ENCODE data around the gene SPRR1A. TPM values are rescaled to one million over a fixed set of nuclear protein-coding genes. Genes with fewer than 3 reads are reported as not detected.

Gene SPRR1A, protein sequence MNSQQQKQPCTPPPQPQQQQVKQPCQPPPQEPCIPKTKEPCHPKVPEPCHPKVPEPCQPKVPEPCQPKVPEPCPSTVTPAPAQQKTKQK
- not detected for total RNA-seq

DNA sequence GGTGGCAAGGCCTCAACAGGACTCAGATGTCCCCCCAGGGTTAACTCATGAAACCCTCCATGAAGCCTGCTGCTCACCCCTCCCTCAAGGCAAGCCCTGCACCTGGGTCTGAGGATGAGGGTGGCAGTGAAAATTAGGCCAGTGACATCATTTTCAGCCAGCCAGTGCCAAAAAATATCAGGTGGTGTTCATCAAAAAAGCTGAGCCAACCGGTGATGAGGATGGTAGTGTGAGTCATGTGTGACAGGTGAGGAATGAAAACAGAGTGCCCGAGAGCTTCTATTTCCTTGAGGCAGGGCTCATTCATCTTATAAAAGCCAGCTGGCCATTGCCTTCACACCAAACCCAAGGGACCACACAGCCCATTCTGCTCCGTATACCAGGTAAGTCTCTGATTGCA lies at the start of gene SPRR1A:
TSS of gene SPRR1A (plus strand) at position 339 of the 400 bp plus-strand sequence. CDS start 1,150 bp downstream, outside the sequence.
- POLR2A ChIA-PET: no interaction called here
- H3K27me3 Mint-ChIP-seq: peaks cover 17% of the 10 kb centered on the region
- no peak for DNase-seq
- H3K36me3 Mint-ChIP-seq (ENCODE audit: low read depth): no peaks in the 10 kb centered on the region
- CTCF ChIA-PET: no interaction called here
- no peaks in the 10 kb centered on the region for H3K9me3 Mint-ChIP-seq
- no peaks in the 10 kb centered on the region for H3K4me1 Mint-ChIP-seq
- H3K27ac Mint-ChIP-seq: no peak within 1 kb of the TSS
- H3K4me3 Mint-ChIP-seq: no peak within 1 kb of the TSS

DNA sequence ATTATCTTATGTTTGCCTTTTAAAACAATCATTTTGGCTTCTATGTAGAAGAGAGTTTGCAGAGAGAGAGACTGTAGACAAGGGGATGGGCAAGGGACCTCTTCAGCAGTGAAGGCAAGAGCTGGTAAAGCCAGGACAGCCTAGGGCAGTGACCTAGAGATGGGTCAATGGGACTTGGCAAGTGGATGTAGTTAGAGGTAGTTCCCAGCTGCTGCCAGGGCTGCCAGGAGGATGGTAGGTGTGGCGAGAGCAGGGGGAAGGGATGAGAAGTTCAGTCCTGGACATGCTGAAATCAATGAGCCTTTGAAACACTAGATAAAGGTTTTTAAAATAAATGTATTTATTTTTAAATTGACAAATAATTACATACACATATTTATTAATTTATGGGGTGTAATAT lies 43.3 kb upstream of the SPRR1A start:
- Mint-ChIP-seq H3K36me3 (ENCODE audit: low read depth) (no peaks in the 10 kb centered on the region), H3K9me3 (no peaks in the 10 kb centered on the region), H3K27ac (no peak overlapping the region), H3K4me3 (no peak overlapping the region), H3K4me1 (no peaks in the 10 kb centered on the region), H3K27me3 (no peaks in the 10 kb centered on the region)
- POLR2A ChIA-PET: no interaction called here
- DNase-seq: no peak
- CTCF ChIA-PET: no interaction called here

DNA sequence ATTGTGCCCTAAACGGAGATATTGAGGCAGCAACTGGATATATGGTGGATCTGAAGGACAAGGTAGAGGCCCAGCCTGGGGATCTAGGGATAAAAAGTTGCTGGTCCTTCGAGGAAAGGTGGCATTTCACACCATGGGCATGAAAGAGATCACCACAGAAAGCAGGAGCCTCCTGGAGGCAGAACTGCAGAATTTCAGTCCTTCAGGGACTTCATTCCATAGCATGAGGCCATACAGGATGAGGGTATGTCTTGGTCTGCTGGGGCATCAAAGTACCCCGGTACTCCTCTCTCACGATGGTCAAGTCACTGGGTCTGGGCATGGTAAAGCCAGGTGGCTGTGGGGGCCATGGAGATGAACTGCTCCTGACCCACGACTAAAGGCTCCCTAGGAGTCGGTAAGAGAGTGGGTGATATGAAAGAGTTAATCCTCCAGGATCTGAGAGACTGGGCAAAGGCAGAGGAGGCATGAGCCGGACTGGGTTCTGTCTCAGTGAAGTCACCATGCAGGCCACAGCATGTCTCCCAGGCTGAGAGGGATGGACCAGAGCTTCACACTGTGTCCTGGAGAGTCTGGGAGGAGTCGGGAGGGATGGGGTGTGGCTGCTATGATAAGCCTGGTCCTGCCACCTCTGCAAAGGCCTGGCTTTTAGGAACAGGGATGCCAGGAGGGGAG lies 42.7 kb upstream of the SPRR1A start:
- Mint-ChIP-seq H3K27me3 (no peaks in the 10 kb centered on the region), H3K27ac (no peak overlapping the region), H3K4me1 (no peaks in the 10 kb centered on the region), H3K36me3 (ENCODE audit: low read depth) (no peaks in the 10 kb centered on the region), H3K4me3 (no peak overlapping the region), H3K9me3 (no peaks in the 10 kb centered on the region)
- ChIA-PET POLR2A (no interaction called here), CTCF (no interaction called here)
- DNase-seq: no peak

DNA sequence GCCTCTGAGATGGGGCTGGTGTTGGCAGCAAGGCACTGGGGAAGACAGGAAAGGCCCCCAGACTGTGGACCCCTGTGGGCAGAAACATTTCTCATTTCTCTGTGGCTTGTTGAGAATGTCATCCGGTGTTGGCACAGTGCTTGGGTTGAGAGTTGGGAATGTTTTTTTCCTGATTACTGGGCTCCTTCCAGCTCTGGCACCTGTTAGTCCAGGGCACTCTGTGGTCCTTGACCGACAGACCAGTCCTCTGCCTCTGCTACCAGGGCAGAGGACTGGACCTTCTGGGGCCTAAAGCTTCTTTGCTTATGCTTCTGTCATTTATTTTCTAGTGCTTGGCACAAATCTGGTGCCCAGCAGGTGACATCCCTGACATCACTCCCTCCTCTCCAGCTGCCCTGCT lies 41.7 kb upstream of the SPRR1A start:
- H3K4me1 Mint-ChIP-seq: no peaks in the 10 kb centered on the region
- H3K4me3 Mint-ChIP-seq: no peak overlapping the region
- ChIA-PET CTCF (no interaction called here), POLR2A (no interaction called here)
- no peak overlapping the region for H3K27ac Mint-ChIP-seq
- H3K27me3 Mint-ChIP-seq: no peaks in the 10 kb centered on the region
- no peaks in the 10 kb centered on the region for H3K36me3 Mint-ChIP-seq (ENCODE audit: low read depth)
- DNase-seq: no peak
- H3K9me3 Mint-ChIP-seq: no peaks in the 10 kb centered on the region

DNA sequence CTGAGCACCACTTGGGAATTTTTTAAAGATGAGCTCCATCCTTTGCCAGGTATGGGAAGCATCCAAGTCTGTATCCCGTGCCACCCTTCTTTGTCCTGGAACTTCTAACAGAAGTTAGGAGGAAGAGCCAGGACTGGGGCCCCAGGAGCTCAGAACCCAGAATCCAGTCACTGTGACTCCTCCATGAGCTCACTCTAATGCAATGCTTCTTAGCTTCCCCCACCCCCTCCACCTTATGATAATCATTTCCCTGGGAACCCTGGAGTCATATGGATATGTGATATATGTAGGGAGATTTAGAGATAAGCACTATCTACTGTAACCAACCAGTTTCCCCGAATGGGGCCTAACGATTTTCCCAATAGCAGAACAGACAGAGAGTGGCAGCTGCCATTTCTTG lies 37.6 kb upstream of the SPRR1A start:
- CTCF ChIA-PET: interaction anchor here (0.5 kb wide), 1 partner anchor 240 kb away, joined by 3 read pairs; no protein-coding TSS in a partner anchor

DNA sequence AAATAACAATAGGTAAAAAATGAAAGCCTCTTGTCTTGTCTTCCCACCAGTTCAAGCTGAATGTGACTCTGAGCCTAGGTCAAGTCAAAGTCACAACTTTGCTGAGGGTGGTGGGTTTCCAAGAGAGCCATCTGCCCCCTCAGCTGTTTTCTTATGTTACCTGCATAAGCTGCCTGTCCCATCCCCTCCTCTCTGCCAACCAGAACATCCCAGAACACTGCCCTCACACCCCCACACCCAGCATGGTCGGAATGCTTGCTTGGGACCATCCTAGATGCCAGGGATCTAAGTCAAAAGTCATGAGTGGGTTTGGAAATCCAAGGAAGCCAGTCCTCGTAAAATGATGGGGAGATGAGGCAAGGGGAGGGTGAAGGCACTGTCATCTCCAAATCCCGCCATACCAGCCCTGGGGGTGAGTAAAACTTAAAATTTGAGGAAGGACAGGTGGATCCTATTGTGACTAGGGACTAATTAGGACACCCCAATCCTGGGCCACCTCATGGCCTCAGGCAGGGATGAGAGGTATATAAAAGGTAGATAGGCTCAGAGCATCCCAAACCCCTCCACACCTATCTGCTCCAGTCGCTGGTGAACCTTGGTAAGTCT lies 37.1 kb upstream of the SPRR1A start, which contains the start of gene SPRR5:
TSS of gene SPRR5 (plus strand) at position 556 of the 606 bp plus-strand sequence. CDS start 1,349 bp downstream, outside the sequence.
- Mint-ChIP-seq H3K9me3 (no peaks in the 10 kb centered on the region), H3K4me1 (no peaks in the 10 kb centered on the region), H3K27me3 (no peaks in the 10 kb centered on the region), H3K36me3 (ENCODE audit: low read depth) (no peaks in the 10 kb centered on the region), H3K4me3 (no peak within 1 kb of the TSS), H3K27ac (no peak within 1 kb of the TSS)
- DNase-seq: no peak
- ChIA-PET CTCF (no interaction called here), POLR2A (no interaction called here)

More for the DNA sequence above, 37.6 kb upstream of the SPRR1A start:
- POLR2A ChIA-PET: no interaction called here
- Mint-ChIP-seq H3K27me3 (no peaks in the 10 kb centered on the region), H3K36me3 (ENCODE audit: low read depth) (no peaks in the 10 kb centered on the region), H3K4me3 (no peak overlapping the region), H3K27ac (no peak overlapping the region), H3K9me3 (no peaks in the 10 kb centered on the region), H3K4me1 (no peaks in the 10 kb centered on the region)
- no peak for DNase-seq

DNA sequence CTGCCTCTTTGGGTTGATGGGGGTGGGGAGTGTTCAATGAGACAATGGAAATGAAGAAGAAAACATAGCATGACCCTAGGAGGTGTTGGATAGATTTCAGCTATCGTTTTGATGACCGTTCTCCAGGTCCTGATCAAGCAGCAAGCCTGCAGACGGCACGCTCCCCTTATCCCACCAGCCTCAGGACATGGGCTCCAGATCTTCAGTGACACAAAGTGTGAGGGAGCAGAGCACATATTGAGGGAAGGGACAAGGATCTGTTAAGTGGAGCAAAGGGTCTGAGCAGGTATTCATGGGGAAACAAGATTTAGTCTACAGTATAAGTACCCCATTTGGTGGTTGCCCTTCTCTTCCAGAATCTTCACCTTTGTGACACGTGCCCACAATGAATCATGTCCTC lies 32.2 kb upstream of the SPRR1A start:
- H3K27ac Mint-ChIP-seq: no peak overlapping the region
- no peaks in the 10 kb centered on the region for H3K4me1 Mint-ChIP-seq
- H3K4me3 Mint-ChIP-seq: no peak overlapping the region
- ChIA-PET POLR2A (no interaction called here), CTCF (no interaction called here)
- peaks cover 3% of the 10 kb centered on the region for H3K27me3 Mint-ChIP-seq
- no peaks in the 10 kb centered on the region for H3K36me3 Mint-ChIP-seq (ENCODE audit: low read depth)
- DNase-seq: no peak
- no peaks in the 10 kb centered on the region for H3K9me3 Mint-ChIP-seq

DNA sequence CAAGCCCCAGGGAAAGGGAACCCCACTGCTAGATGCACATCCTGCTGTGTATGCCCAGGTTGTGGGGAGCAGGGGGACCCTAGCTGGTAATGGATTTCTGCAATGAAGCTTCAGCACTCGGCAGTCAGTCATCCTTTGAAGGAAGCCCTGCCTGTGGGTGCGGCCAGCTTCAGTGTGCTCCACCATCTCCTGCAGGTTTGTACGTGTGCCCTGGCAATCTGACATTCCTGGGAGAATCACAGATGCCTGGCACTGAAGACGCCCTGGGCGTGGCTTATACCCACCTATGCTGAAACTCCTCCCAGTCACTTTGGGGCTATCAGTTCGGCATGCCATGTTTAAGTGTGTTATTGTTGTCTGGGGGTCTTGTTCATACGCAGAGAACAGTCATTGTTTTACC lies 30.1 kb upstream of the SPRR1A start:
- Mint-ChIP-seq H3K27ac (no peak overlapping the region), H3K27me3 (peaks cover 3% of the 10 kb centered on the region), H3K9me3 (no peaks in the 10 kb centered on the region), H3K4me1 (no peaks in the 10 kb centered on the region), H3K36me3 (ENCODE audit: low read depth) (no peaks in the 10 kb centered on the region), H3K4me3 (no peak overlapping the region)
- POLR2A ChIA-PET: interaction anchor here (1.2 kb wide), 1 partner anchor 13 kb away, joined by 3 read pairs; no protein-coding TSS in a partner anchor
- CTCF ChIA-PET: no interaction called here
- no peak for DNase-seq

DNA sequence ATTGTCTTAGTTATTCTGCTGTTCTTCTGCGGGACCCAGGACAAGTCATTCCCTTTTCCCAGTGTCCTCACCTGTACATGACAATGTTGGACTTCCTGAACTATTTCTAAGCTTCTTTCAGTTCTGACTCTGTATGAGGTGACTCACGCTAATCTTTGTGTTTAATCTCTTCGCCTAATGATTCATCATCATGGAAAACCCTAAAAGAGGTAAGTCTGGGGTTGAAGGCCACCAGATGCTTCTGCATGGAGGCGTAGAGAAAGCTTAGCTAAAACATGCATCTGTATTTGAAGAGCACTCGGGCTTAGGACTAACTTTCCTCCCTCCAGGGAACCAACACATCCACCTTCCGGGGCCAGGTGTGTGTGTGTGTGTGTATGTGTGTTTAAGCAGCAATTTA lies 29.4 kb upstream of the SPRR1A start:
- Mint-ChIP-seq H3K9me3 (no peaks in the 10 kb centered on the region), H3K4me3 (no peak overlapping the region), H3K27me3 (peaks cover 3% of the 10 kb centered on the region), H3K36me3 (ENCODE audit: low read depth) (no peaks in the 10 kb centered on the region), H3K27ac (no peak overlapping the region), H3K4me1 (no peaks in the 10 kb centered on the region)
- POLR2A ChIA-PET: interaction anchor here (1.2 kb wide), 1 partner anchor 13 kb away, joined by 3 read pairs; no protein-coding TSS in a partner anchor
- no peak for DNase-seq
- CTCF ChIA-PET: no interaction called here

DNA sequence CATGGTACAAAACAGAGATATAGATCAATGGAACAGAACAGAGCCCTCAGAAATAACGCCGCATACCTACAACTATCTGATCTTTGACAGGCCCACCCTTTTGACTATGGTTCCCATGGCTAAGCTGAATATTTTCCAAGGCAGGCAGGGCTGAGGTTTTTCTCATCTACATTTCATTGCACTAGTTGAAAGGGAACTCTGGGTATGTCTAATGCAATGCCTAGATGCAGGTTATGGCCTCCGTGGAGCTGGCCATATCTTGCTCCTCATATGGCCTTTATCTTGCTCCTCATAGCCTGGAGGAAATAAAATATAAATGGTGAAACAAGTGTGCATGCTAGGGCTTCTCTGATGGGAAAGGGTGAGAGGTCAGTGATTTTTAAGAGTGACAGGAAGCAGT lies 26.3 kb upstream of the SPRR1A start:
- no peaks in the 10 kb centered on the region for H3K9me3 Mint-ChIP-seq

DNA sequence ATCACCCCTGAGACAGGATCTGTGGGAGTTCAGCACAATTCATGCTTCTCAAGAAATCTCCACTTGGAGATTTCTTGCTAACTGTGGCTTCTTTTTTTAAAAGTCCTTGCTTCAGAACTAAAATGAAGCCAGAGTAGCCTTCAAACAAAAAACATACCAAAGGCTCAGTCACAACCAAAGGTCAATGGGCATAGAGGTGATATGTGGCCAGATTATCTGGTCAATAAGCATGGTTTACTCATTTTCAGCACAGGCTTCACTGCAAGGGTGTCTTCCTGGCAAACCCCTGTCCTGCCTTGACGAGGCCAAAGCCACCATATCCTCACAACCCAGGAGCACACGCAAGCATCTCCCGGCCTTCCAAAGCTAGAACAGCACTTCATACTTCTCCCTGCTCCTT lies 24.6 kb upstream of the SPRR1A start:
- Mint-ChIP-seq H3K9me3 (no peaks in the 10 kb centered on the region), H3K4me3 (no peak overlapping the region), H3K36me3 (ENCODE audit: low read depth) (no peaks in the 10 kb centered on the region), H3K27ac (no peak overlapping the region), H3K4me1 (no peaks in the 10 kb centered on the region), H3K27me3 (peaks cover 6% of the 10 kb centered on the region)
- CTCF ChIA-PET: no interaction called here
- POLR2A ChIA-PET: no interaction called here
- no peak for DNase-seq

More for the DNA sequence above, 26.3 kb upstream of the SPRR1A start:
- no peak for DNase-seq
- no peaks in the 10 kb centered on the region for H3K4me1 Mint-ChIP-seq
- ChIA-PET POLR2A (no interaction called here), CTCF (no interaction called here)
- H3K27me3 Mint-ChIP-seq: peaks cover 6% of the 10 kb centered on the region
- no peak overlapping the region for H3K4me3 Mint-ChIP-seq
- H3K36me3 Mint-ChIP-seq (ENCODE audit: low read depth): no peaks in the 10 kb centered on the region
- H3K27ac Mint-ChIP-seq: no peak overlapping the region

DNA sequence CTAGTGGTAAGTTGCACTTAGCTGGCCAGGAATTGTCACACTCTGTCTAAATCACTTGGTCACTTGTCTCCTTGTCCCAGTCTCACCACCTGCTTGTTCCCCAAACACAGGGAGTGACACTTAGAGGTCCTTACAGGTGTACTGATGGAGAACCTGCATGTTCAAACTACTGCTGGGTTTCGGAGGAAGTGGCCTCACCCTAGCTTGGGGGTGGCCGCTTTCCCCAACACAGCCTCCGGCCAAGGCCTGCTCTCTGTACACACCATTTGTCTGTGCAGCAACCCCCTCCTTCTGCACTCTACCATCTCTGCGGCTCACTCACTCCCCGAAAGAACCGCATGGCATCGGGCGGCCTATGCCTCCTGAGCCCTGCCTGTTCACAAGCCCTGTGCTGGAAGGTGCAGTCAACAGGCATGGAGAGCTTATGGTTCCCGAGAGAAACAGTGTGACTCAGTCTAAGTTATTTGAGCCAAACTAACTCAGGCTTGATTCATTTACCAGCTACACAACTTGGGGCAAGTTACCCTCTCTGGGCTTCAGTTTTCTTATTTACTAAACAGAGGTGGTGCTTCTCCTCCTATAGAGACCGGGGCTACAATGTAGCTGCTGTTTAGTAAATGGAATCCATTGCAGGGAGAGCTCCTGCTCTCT lies 24.0 kb upstream of the SPRR1A start:
- DNase-seq: no peak
- no peaks in the 10 kb centered on the region for H3K4me1 Mint-ChIP-seq
- H3K9me3 Mint-ChIP-seq: no peaks in the 10 kb centered on the region
- H3K36me3 Mint-ChIP-seq (ENCODE audit: low read depth): no peaks in the 10 kb centered on the region
- CTCF ChIA-PET: no interaction called here
- no peak overlapping the region for H3K27ac Mint-ChIP-seq
- POLR2A ChIA-PET: no interaction called here
- H3K27me3 Mint-ChIP-seq: peaks cover 4% of the 10 kb centered on the region
- H3K4me3 Mint-ChIP-seq: no peak overlapping the region

DNA sequence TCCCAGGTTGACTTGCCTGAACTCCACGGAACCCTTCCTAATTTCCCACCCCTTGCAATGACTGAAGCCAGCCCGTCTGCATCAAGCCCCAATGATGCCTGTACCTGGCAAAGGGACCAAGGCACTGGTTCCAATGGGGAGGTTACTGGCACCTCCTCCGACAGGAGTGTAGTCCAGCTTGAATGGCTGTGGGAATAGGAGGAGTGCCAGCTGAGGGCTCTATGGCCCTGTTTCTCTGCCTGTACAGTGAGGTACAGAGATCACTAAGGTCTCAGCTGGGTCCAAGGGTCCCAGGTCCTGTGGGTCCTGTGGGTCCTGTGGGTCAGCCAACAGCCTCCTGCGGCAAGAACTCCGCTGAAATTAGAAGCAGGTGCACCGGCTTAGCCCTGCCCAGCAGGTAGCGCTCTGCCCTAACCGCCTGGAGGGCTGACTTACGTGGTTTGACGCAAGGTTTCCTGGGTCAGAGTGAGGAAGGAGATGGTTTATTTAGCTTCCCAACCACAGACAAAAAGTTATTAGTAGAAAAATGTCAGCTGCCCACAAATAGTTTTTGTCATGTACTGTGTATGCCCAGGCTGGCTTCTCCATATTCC lies 23.3 kb upstream of the SPRR1A start:
- Mint-ChIP-seq H3K9me3 (no peaks in the 10 kb centered on the region), H3K36me3 (ENCODE audit: low read depth) (no peaks in the 10 kb centered on the region), H3K27me3 (peaks cover 4% of the 10 kb centered on the region), H3K4me3 (no peak overlapping the region), H3K4me1 (no peaks in the 10 kb centered on the region), H3K27ac (no peak overlapping the region)
- ChIA-PET POLR2A (no interaction called here), CTCF (no interaction called here)
- no peak for DNase-seq

Data from activated CD4-positive, alpha-beta memory T cell treated with anti-CD3 and anti-CD28 coated beads, Interleukin-2, amount 10 ng/mL, durations not matched to agents 7 days and 5 days (primary cell).